Neural crest cell (in vitro differentiated cells): ENCODE data around the gene AJAP1. TPM values are rescaled to one million over a fixed set of nuclear protein-coding genes. Genes with fewer than 3 reads are reported as not detected.

Source experiments
- DNase-seq: peaks from one replicate; pipeline ENCODE4 v3.0.0; 2021; ENCODE audit warnings: low read depth, mixed read lengths, low spot score
- H3K27ac Mint-ChIP-seq: one replicate; pipeline ENCODE4 v1.8.0; 2021; ENCODE audit warnings: mild to moderate bottlenecking, mixed read lengths; ENCODE audit not compliant: unreplicated experiment
- H3K27me3 Mint-ChIP-seq: 2 replicates; pipeline ENCODE4 v1.8.0; 2021; ENCODE audit warnings: low read depth, mild to moderate bottlenecking, mixed read lengths
- H3K36me3 Mint-ChIP-seq: 2 replicates; pipeline ENCODE4 v1.8.0; 2021; ENCODE audit warnings: low read depth, mild to moderate bottlenecking, mixed read lengths
- H3K4me1 Mint-ChIP-seq: 2 replicates; pipeline ENCODE4 v1.8.0; 2021; ENCODE audit warnings: mixed read lengths
- H3K4me3 Mint-ChIP-seq: one replicate; pipeline ENCODE4 v1.8.0; 2021; ENCODE audit warnings: mild to moderate bottlenecking, mixed read lengths
- H3K9me3 Mint-ChIP-seq: 2 replicates; pipeline ENCODE4 v1.8.0; 2021; ENCODE audit warnings: mixed read lengths
- total RNA-seq: library from RNA; stranded (reverse); gene quantifications from 2 replicates; pipeline ENCODE4 v1.2.1, GENCODE V29; 2021
- TF ChIP-seq, protein P1 (sequence below): fragments of 200-600 bp; sonication (generic); conservative IDR thresholded peaks from 2 replicates; pipeline ENCODE4 v1.5.0; 2021; ENCODE audit warnings: antibody characterized with exemption, mild to moderate bottlenecking

Gene AJAP1
- total RNA-seq, 1 donor from 2014 or later, result 1.4 TPM

DNA sequence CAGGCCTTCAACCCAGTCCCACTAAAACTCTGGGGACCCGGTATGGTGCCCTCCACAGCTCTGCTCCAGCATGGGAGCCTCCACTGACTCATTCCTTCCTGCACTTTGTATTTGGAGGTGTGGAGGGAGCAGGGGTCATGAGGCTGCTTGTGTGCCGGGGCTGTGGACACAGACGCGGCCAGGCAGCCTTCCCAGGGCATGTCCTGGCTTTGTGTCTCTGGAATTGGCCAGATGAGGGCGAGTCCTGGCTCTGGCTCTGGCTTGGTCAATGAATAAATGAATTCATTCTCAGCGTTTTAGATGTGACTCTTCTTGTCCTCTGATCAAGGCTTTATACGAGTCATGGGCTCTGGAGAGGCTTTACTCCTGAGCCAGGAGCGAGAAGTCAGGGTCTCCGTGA, 19.1 kb downstream of the AJAP1 start:
- TF ChIP-seq, protein P1, sequence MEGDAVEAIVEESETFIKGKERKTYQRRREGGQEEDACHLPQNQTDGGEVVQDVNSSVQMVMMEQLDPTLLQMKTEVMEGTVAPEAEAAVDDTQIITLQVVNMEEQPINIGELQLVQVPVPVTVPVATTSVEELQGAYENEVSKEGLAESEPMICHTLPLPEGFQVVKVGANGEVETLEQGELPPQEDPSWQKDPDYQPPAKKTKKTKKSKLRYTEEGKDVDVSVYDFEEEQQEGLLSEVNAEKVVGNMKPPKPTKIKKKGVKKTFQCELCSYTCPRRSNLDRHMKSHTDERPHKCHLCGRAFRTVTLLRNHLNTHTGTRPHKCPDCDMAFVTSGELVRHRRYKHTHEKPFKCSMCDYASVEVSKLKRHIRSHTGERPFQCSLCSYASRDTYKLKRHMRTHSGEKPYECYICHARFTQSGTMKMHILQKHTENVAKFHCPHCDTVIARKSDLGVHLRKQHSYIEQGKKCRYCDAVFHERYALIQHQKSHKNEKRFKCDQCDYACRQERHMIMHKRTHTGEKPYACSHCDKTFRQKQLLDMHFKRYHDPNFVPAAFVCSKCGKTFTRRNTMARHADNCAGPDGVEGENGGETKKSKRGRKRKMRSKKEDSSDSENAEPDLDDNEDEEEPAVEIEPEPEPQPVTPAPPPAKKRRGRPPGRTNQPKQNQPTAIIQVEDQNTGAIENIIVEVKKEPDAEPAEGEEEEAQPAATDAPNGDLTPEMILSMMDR, result no peak
- H3K27ac Mint-ChIP-seq, result no peak overlapping the region
- H3K4me3 Mint-ChIP-seq, result no peak overlapping the region
- H3K36me3 Mint-ChIP-seq, result peaks cover 3% of the 10 kb centered on the region
- no peaks in the 10 kb centered on the region for H3K27me3 Mint-ChIP-seq
- H3K4me1 Mint-ChIP-seq, result peaks cover 12% of the 10 kb centered on the region
- DNase-seq, result no peak
- no peaks in the 10 kb centered on the region for H3K9me3 Mint-ChIP-seq

DNA sequence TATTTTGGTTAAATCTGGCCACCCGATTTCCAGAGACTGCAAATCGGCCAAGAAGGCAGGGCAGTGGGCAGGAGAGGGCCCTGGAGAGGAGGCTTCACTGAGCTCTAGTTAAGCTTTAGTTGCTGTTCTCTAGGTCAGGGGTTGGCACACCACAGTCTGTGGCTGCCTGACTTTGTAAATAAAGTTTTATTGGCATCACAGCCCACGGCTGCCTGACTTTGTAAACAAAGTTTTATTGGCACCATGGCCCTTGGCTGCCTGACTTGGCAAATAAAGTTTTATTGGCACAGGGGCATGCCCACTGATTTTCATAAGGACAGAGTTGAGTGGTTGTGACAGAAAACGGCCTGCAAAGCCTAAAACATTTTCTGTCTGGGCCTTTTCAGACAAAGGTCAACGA, 19.7 kb downstream of the AJAP1 start:
- H3K4me3 Mint-ChIP-seq, result no peak overlapping the region
- no peaks in the 10 kb centered on the region for H3K27me3 Mint-ChIP-seq
- H3K27ac Mint-ChIP-seq, result no peak overlapping the region
- H3K4me1 Mint-ChIP-seq, result peaks cover 12% of the 10 kb centered on the region
- H3K9me3 Mint-ChIP-seq, result no peaks in the 10 kb centered on the region
- no peak for DNase-seq
- H3K36me3 Mint-ChIP-seq, result peaks cover 3% of the 10 kb centered on the region
- TF ChIP-seq, protein P1, result no peak

- H3K36me3 Mint-ChIP-seq, result peaks cover 3% of the 10 kb centered on the region
- H3K27me3 Mint-ChIP-seq, result no peaks in the 10 kb centered on the region
- peaks cover 12% of the 10 kb centered on the region for H3K4me1 Mint-ChIP-seq
- H3K27ac Mint-ChIP-seq, result no peak overlapping the region
- no peaks in the 10 kb centered on the region for H3K9me3 Mint-ChIP-seq
- H3K4me3 Mint-ChIP-seq, result no peak overlapping the region
- DNase-seq, result no peak
- TF ChIP-seq, protein P1, result no peak
These were observed 20.3 kb downstream of the AJAP1 start for GRCh38 chr1:4674676-4675075.

- no peak overlapping the region for H3K4me3 Mint-ChIP-seq
- H3K27ac Mint-ChIP-seq, result no peak overlapping the region
- DNase-seq, result no peak
- peaks cover 12% of the 10 kb centered on the region for H3K4me1 Mint-ChIP-seq
- peaks cover 3% of the 10 kb centered on the region for H3K36me3 Mint-ChIP-seq
- TF ChIP-seq, protein P1, result no peak
- H3K9me3 Mint-ChIP-seq, result peaks cover 2% of the 10 kb centered on the region
- H3K27me3 Mint-ChIP-seq, result no peaks in the 10 kb centered on the region
These were observed 21.2 kb downstream of the AJAP1 start for GRCh38 chr1:4675454-4676186.

GRCh38 chr1:4676253-4676652, 21.8 kb downstream of the AJAP1 start:
- Mint-ChIP-seq H3K4me3 (no peak overlapping the region), H3K36me3 (peaks cover 3% of the 10 kb centered on the region), H3K9me3 (peaks cover 2% of the 10 kb centered on the region), H3K27ac (no peak overlapping the region), H3K27me3 (no peaks in the 10 kb centered on the region), H3K4me1 (peaks cover 12% of the 10 kb centered on the region)
- DNase-seq, result no peak
- TF ChIP-seq, protein P1, result no peak
